AG10803 (cell line): Measurements from ENCODE around the gene EXOSC1.

Experiments used
- DNase-seq: peaks from one replicate; pipeline ENCODE4 v3.0.0; 2010; ENCODE audit warnings: low read depth
- H3K4me3 ChIP-seq: 2 replicates; pipeline ENCODE4 v1.5.1; 2011; ENCODE audit warnings: mild to moderate bottlenecking, low read length, control low read depth
- CTCF ChIP-seq: conservative IDR thresholded peaks from 2 replicates; pipeline ENCODE4 v1.5.1; 2011; ENCODE audit warnings: mild to moderate bottlenecking, low read length, control low read depth, inconsistent platforms

The EXOSC1 gene

GRCh38 chr10:97459111-97459510 is 13.3 kb upstream of the EXOSC1 start:
- no peak overlapping the region for H3K4me3 ChIP-seq
- no peak for TF ChIP-seq CTCF
- no peak for DNase-seq

- no peak overlapping the region for H3K4me3 ChIP-seq
- no peak for TF ChIP-seq CTCF
- DNase-seq: no peak
Observed at GRCh38 chr10:97456686-97457065, 10.9 kb upstream of the EXOSC1 start.

GRCh38 chr10:97456034-97456685 is 10.4 kb upstream of the EXOSC1 start:
- TF ChIP-seq CTCF: no peak
- DNase-seq: peak; percentile 33
- no peak overlapping the region for H3K4me3 ChIP-seq

GRCh38 chr10:97454330-97455036 is 8.7 kb upstream of the EXOSC1 start:
- DNase-seq: no peak
- H3K4me3 ChIP-seq: no peak overlapping the region
- no peak for TF ChIP-seq CTCF

- no peak for TF ChIP-seq CTCF
- H3K4me3 ChIP-seq: no peak overlapping the region
- no peak for DNase-seq
Observed at GRCh38 chr10:97452352-97452751, 6.5 kb upstream of the EXOSC1 start.

GRCh38 chr10:97451605-97452004 is 5.8 kb upstream of the EXOSC1 start:
- TF ChIP-seq CTCF: no peak
- no peak for DNase-seq
- no peak overlapping the region for H3K4me3 ChIP-seq

- no peak for DNase-seq
- no peak for TF ChIP-seq CTCF
Observed at GRCh38 chr10:97450828-97451227, 5.0 kb upstream of the EXOSC1 start.

More at GRCh38 chr10:97450828-97451227, 5.0 kb upstream of the EXOSC1 start:
- no peak overlapping the region for H3K4me3 ChIP-seq
